Measurements from ENCODE around the gene HNRNPR. TPM values are rescaled to one million over a fixed set of nuclear protein-coding genes. Genes with fewer than 3 reads are reported as not detected.

The HNRNPR gene
- total RNA-seq, 6 experiments from 2014 or later: 27.5 to 44.2 (median 32.0) TPM

GRCh38 chr1:23344987-23345472 lies 946 bp upstream of the HNRNPR start:
- ATAC-seq (no peak), DNase-seq (no peak)

GRCh38 chr1:23343221-23344110 lies 618 bp downstream of the HNRNPR start:
- peaks cover 0 to 25% (median 13%) of the 10 kb centered on the region in 4 donors for H3K4me1 ChIP-seq
- WGBS (ENCODE audit: insufficient coverage, low coverage, low lambda C conversion rate, missing lambda C conversion rate): 1% methylated on average over 19 of the region's 66 CpGs
- H3K4me3 ChIP-seq: peak overlapping the region; percentile 86 to 92 (median 90)
- DNase-seq (peak in 2 of 3 donors; percentile 54 to 55), ATAC-seq (peak; percentile 27 to 61 (median 44))
- no peaks in the 10 kb centered on the region for H3K9me3 ChIP-seq
- no peaks in the 10 kb centered on the region for H3K36me3 ChIP-seq
- intact Hi-C loops (cut with DNase I): no loop called here
- TF ChIP-seq POLR2A (IDR thresholded peaks at IDR 0.05) (no peak), CTCF (IDR thresholded peaks at IDR 0.05) (no peak)
- no peaks in the 10 kb centered on the region for H3K27me3 ChIP-seq
- peak overlapping the region; percentile 89 to 95 (median 90) for H3K27ac ChIP-seq

More at GRCh38 chr1:23344987-23345472, 946 bp upstream of the HNRNPR start:
- no peaks in the 10 kb centered on the region for H3K27me3 ChIP-seq
- H3K4me1 ChIP-seq: peaks cover 0 to 25% (median 13%) of the 10 kb centered on the region in 4 donors
- no peaks in the 10 kb centered on the region for H3K9me3 ChIP-seq
- intact Hi-C loops (cut with DNase I): no loop called here
- H3K36me3 ChIP-seq: no peaks in the 10 kb centered on the region
- peak overlapping the region; percentile 51 to 92 (median 90) for H3K4me3 ChIP-seq
- WGBS (ENCODE audit: insufficient coverage, low coverage, low lambda C conversion rate, missing lambda C conversion rate): 39% methylated on average over 8 of the region's 8 CpGs
- TF ChIP-seq POLR2A (IDR thresholded peaks at IDR 0.05) (no peak), CTCF (IDR thresholded peaks at IDR 0.05) (no peak)
- H3K27ac ChIP-seq: peak overlapping the region; percentile 71 to 90 (median 89)

- peak overlapping the region; percentile 86 to 92 (median 90) for H3K4me3 ChIP-seq
These were observed 2.0 kb downstream of the HNRNPR start for GRCh38 chr1:23341931-23342692.

More at GRCh38 chr1:23341931-23342692, 2.0 kb downstream of the HNRNPR start:
- TF ChIP-seq CTCF (IDR thresholded peaks at IDR 0.05) (no peak), POLR2A (IDR thresholded peaks at IDR 0.05) (no peak)
- H3K36me3 ChIP-seq: peaks cover 0 to 8% (median 2%) of the 10 kb centered on the region in 4 donors
- H3K27me3 ChIP-seq: no peaks in the 10 kb centered on the region
- intact Hi-C loops (cut with DNase I): no loop called here
- DNase-seq (no peak), ATAC-seq (no peak)
- peak overlapping the region in 1 of 3 donors; percentile 5 for H3K27ac ChIP-seq
- H3K9me3 ChIP-seq: no peaks in the 10 kb centered on the region
- H3K4me1 ChIP-seq: peaks cover 0 to 25% (median 13%) of the 10 kb centered on the region in 4 donors
- 2% methylated on average over 10 of the region's 10 CpGs for WGBS (ENCODE audit: insufficient coverage, low coverage, low lambda C conversion rate, missing lambda C conversion rate)
